H9 (cell line): ENCODE measurements around the gene PRDX2. TPM values are rescaled to one million over a fixed set of nuclear protein-coding genes. Genes with fewer than 3 reads are reported as not detected.

ENCODE experiments used
- DNase-seq: peaks from one replicate; pipeline ENCODE4 v3.0.0-alpha.2; 2017
- H2AFZ ChIP-seq: one replicate; pipeline ENCODE4 v1.6.1; 2013; ENCODE audit warnings: mild to moderate bottlenecking, low read length, control low read depth, moderate library complexity
- H2AK5ac ChIP-seq: 2 replicates; pipeline ENCODE4 v1.6.1; 2013; ENCODE audit warnings: low read length, control low read depth, mixed read lengths; ENCODE audit not compliant: insufficient read length
- H2BK120ac ChIP-seq: one replicate; pipeline ENCODE4 v1.6.1; 2013; ENCODE audit warnings: low read depth, mild to moderate bottlenecking, low read length, control low read depth, inconsistent platforms; ENCODE audit not compliant: poor library complexity, severe bottlenecking
- H2BK12ac ChIP-seq: 2 replicates; pipeline ENCODE4 v1.6.1; 2013; ENCODE audit warnings: low read length, control low read depth, mixed read lengths, low read depth; ENCODE audit not compliant: insufficient read length
- H2BK15ac ChIP-seq: 2 replicates; pipeline ENCODE4 v1.6.1; 2013; ENCODE audit warnings: low read depth, low read length, control low read depth
- H2BK20ac ChIP-seq: one replicate; pipeline ENCODE4 v1.6.1; 2013; ENCODE audit warnings: low read depth, mild to moderate bottlenecking, low read length, control low read depth, inconsistent platforms; ENCODE audit not compliant: poor library complexity, severe bottlenecking
- H2BK5ac ChIP-seq: 2 replicates; pipeline ENCODE4 v1.6.1; 2013; ENCODE audit warnings: low read length, control low read depth, mixed read lengths; ENCODE audit not compliant: insufficient read length
- H3K14ac ChIP-seq: 2 replicates; pipeline ENCODE4 v1.6.1; 2013; ENCODE audit warnings: low read length, control low read depth; ENCODE audit not compliant: insufficient read depth
- H3K18ac ChIP-seq: 2 replicates; pipeline ENCODE4 v1.6.1; 2013; ENCODE audit warnings: low read depth, mild to moderate bottlenecking, mixed read lengths, low read length, control low read depth; ENCODE audit not compliant: insufficient read length
- H3K23ac ChIP-seq: 2 replicates; pipeline ENCODE4 v1.6.1; 2013; ENCODE audit warnings: low read length, control low read depth, mixed read lengths, low read depth; ENCODE audit not compliant: insufficient read length
- H3K23me2 ChIP-seq: 2 replicates; pipeline ENCODE4 v1.6.1; 2013; ENCODE audit warnings: low read depth, mild to moderate bottlenecking, mixed read lengths, low read length, control low read depth; ENCODE audit not compliant: insufficient read length, poor library complexity, severe bottlenecking
- H3K27ac ChIP-seq: 2 replicates; pipeline ENCODE4 v1.5.1; 2013; ENCODE audit warnings: low read length, control low read depth, mixed read lengths, low read depth; ENCODE audit not compliant: insufficient read length
- H3K27me3 ChIP-seq: 2 replicates; pipeline ENCODE4 v1.6.1; 2013; ENCODE audit warnings: low read length, control low read depth, inconsistent platforms; ENCODE audit not compliant: insufficient read depth
- H3K4ac ChIP-seq: 2 replicates; pipeline ENCODE4 v1.6.1; 2013; ENCODE audit warnings: low read depth, mild to moderate bottlenecking, control low read depth, inconsistent platforms, low read length, moderate library complexity
- H3K4me1 ChIP-seq: 2 replicates; pipeline ENCODE4 v1.6.1; 2013; ENCODE audit warnings: low read length, control low read depth, inconsistent platforms; ENCODE audit not compliant: insufficient read depth
- H3K4me2 ChIP-seq: 2 replicates; pipeline ENCODE4 v1.6.1; 2013; ENCODE audit warnings: low read length, control low read depth, mixed read lengths; ENCODE audit not compliant: insufficient read length, insufficient read depth
- H3K56ac ChIP-seq: 2 replicates; pipeline ENCODE4 v1.6.1; 2013; ENCODE audit warnings: low read depth, mild to moderate bottlenecking, mixed read lengths, low read length, control low read depth; ENCODE audit not compliant: insufficient read length
- H3K79me1 ChIP-seq: 2 replicates; pipeline ENCODE4 v1.6.1; 2013; ENCODE audit warnings: low read depth, mild to moderate bottlenecking, moderate library complexity, low read length, control low read depth, inconsistent platforms; ENCODE audit not compliant: insufficient read depth, poor library complexity, severe bottlenecking
- H3K79me2 ChIP-seq: 2 replicates; pipeline ENCODE4 v1.6.1; 2013; ENCODE audit warnings: low read length, control low read depth, inconsistent platforms; ENCODE audit not compliant: insufficient read depth
- H3K9ac ChIP-seq: 2 replicates; pipeline ENCODE4 v1.6.1; 2013; ENCODE audit warnings: low read length, control low read depth, mixed read lengths; ENCODE audit not compliant: insufficient read length; ENCODE audit errors: extremely low read depth
- H3K9me3 ChIP-seq: one replicate; pipeline ENCODE4 v1.6.1; 2013; ENCODE audit warnings: low read depth, low read length, inconsistent platforms; ENCODE audit not compliant: control insufficient read depth
- H3T11ph ChIP-seq: one replicate; pipeline ENCODE4 v1.6.1; 2013; ENCODE audit warnings: mild to moderate bottlenecking, low read length, control low read depth, inconsistent platforms
- H4K20me1 ChIP-seq: one replicate; pipeline ENCODE4 v1.6.1; 2013; ENCODE audit not compliant: control insufficient read depth, insufficient read length, insufficient read depth
- H4K5ac ChIP-seq: 2 replicates; pipeline ENCODE4 v1.6.1; 2013; ENCODE audit warnings: low read depth, mild to moderate bottlenecking, mixed read lengths, low read length, control low read depth; ENCODE audit not compliant: insufficient read length
- H4K8ac ChIP-seq: replicated peaks from 2 replicates; pipeline ENCODE4 v1.6.1; 2013; ENCODE audit warnings: low read length, control low read depth, mixed read lengths, low read depth; ENCODE audit not compliant: insufficient read length
- H4K91ac ChIP-seq: 2 replicates; pipeline ENCODE4 v1.6.1; 2013; ENCODE audit warnings: low read depth, mild to moderate bottlenecking, moderate library complexity, mixed read lengths, low read length, control low read depth; ENCODE audit not compliant: insufficient read length
- H3K27ac Mint-ChIP-seq, 3 experiments: 2 replicates in 2 of 3; 3 replicates in 1 of 3; pipeline ENCODE4 v1.8.0; 2020 to 2021; ENCODE audit warnings: mixed read lengths in 3 of 3, mild to moderate bottlenecking in 1 of 3, moderate library complexity in 1 of 3
- H3K27me3 Mint-ChIP-seq: 2 replicates; pipeline ENCODE4 v1.8.0; 2021; ENCODE audit warnings: low read depth, mild to moderate bottlenecking, moderate library complexity, mixed read lengths
- H3K36me3 Mint-ChIP-seq, 3 experiments: 2 replicates in 2 of 3; 3 replicates in 1 of 3; pipeline ENCODE4 v1.8.0; 2020 to 2021; ENCODE audit warnings: low read depth in 3 of 3, mixed read lengths in 3 of 3; ENCODE audit not compliant: insufficient read depth in 1 of 3
- H3K4me1 Mint-ChIP-seq, 2 experiments: 2 replicates each; pipeline ENCODE4 v1.8.0; 2020; ENCODE audit warnings: mixed read lengths in 2 of 2
- H3K4me3 Mint-ChIP-seq, 2 experiments: 2 replicates in 1 of 2; 3 replicates in 1 of 2; pipeline ENCODE4 v1.8.0; 2020 to 2021; ENCODE audit warnings: mild to moderate bottlenecking in 2 of 2, mixed read lengths in 2 of 2, moderate library complexity in 1 of 2
- H3K9me3 Mint-ChIP-seq, 2 experiments: 2 replicates in 1 of 2; 3 replicates in 1 of 2; pipeline ENCODE4 v1.8.0; 2020; ENCODE audit warnings: mild to moderate bottlenecking in 2 of 2, mixed read lengths in 2 of 2, moderate library complexity in 1 of 2
- WGBS: extraction: QIAGEN DNeasy Blood & Tissue Kit; methylation state at CpG from one replicate; pipeline ENCODE4 v1.1.7; 2013; ENCODE audit warnings: missing lambda C conversion rate, low lambda C conversion rate, mixed read lengths; ENCODE audit not compliant: insufficient read length; ENCODE audit errors: extremely low coverage; 5-methylcytosine and 5-hydroxymethylcytosine counted together
- total RNA-seq: library from RNA; stranded (reverse); gene quantifications from 2 replicates; pipeline ENCODE4 v1.2.1, GENCODE V29; 2021
- TF ChIP-seq, protein P1 (sequence below): fragments of 200-600 bp; sonication (generic); conservative IDR thresholded peaks from 3 replicates; pipeline ENCODE4 v1.8.0; 2021; ENCODE audit warnings: antibody characterized with exemption, mild to moderate bottlenecking

The PRDX2 gene
- total RNA-seq, 1 experiment from 2014 or later = 468 TPM

DNA sequence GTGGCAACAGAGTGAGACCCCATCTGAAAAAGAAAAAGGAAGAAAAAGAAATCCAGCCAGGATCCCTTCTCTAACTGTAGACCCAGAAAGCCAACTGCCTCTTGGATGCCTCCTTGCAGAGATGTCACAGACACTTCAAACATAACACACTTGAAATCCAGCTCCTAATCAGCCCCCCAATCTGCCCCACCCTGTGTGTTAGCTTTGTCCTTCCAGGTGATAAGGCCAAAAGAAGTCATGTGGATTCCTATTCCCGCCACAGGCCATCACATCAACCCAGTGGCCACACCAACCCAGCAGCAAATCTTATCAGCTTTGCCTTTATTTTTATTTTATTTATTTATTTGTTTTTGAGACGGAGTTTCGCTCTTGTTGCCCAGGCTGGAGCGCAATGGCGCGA, 41.9 kb downstream of the PRDX2 start:
- no peaks in the 10 kb centered on the region for H4K20me1 ChIP-seq
- no peaks in the 10 kb centered on the region for H3K79me1 ChIP-seq
- no peak overlapping the region for H2BK120ac ChIP-seq
- H2AFZ ChIP-seq = no peak overlapping the region
- no peak overlapping the region for H4K8ac ChIP-seq
- WGBS = no CpG with 5 or more reads among the region's 6 CpGs
- no peak overlapping the region for H3K27ac ChIP-seq
- H3K9ac ChIP-seq = no peak overlapping the region
- no peak overlapping the region for H3K4me2 ChIP-seq
- peaks cover 16% of the 10 kb centered on the region for H3K27me3 Mint-ChIP-seq
- no peak overlapping the region for H3K14ac ChIP-seq
- no peak overlapping the region for H2BK5ac ChIP-seq
- peak overlapping the region in 1 of 2 experiments; percentile 50; a peak in 1 of 5 replicates for H3K4me3 Mint-ChIP-seq
- H3K27me3 ChIP-seq = no peaks in the 10 kb centered on the region
- H2BK20ac ChIP-seq = no peak overlapping the region
- H3K79me2 ChIP-seq = no peaks in the 10 kb centered on the region
- TF ChIP-seq, protein P1, sequence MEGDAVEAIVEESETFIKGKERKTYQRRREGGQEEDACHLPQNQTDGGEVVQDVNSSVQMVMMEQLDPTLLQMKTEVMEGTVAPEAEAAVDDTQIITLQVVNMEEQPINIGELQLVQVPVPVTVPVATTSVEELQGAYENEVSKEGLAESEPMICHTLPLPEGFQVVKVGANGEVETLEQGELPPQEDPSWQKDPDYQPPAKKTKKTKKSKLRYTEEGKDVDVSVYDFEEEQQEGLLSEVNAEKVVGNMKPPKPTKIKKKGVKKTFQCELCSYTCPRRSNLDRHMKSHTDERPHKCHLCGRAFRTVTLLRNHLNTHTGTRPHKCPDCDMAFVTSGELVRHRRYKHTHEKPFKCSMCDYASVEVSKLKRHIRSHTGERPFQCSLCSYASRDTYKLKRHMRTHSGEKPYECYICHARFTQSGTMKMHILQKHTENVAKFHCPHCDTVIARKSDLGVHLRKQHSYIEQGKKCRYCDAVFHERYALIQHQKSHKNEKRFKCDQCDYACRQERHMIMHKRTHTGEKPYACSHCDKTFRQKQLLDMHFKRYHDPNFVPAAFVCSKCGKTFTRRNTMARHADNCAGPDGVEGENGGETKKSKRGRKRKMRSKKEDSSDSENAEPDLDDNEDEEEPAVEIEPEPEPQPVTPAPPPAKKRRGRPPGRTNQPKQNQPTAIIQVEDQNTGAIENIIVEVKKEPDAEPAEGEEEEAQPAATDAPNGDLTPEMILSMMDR = no peak
- H3K23me2 ChIP-seq = no peaks in the 10 kb centered on the region
- no peaks in the 10 kb centered on the region for H3K9me3 ChIP-seq
- H3K4ac ChIP-seq = no peak overlapping the region
- no peak overlapping the region for H3K27ac Mint-ChIP-seq
- no peak for DNase-seq
- no peak overlapping the region for H3K23ac ChIP-seq
- H2BK15ac ChIP-seq = no peak overlapping the region
- no peak overlapping the region for H4K91ac ChIP-seq
- peaks cover 16 to 31% (median 29%) of the 10 kb centered on the region in 3 experiments; a peak in 6 of 7 replicates for H3K36me3 Mint-ChIP-seq
- H3K18ac ChIP-seq = no peak overlapping the region
- peaks cover 6 to 9% of the 10 kb centered on the region in 2 experiments for H3K4me1 Mint-ChIP-seq
- peaks cover 0 to 3% of the 10 kb centered on the region in 2 experiments; a peak in 2 of 5 replicates for H3K9me3 Mint-ChIP-seq
- H4K5ac ChIP-seq = no peak overlapping the region
- no peak overlapping the region for H3T11ph ChIP-seq
- H2BK12ac ChIP-seq = no peak overlapping the region
- no peak overlapping the region for H2AK5ac ChIP-seq
- no peak overlapping the region for H3K56ac ChIP-seq
- H3K4me1 ChIP-seq = no peaks in the 10 kb centered on the region
